ENCODE data around the gene RNPC3.

Gene RNPC3

GRCh38 chr1:103520822-103521221 lies 4.7 kb upstream of the RNPC3 start:
- TF ChIP-seq CTCF (IDR thresholded peaks at IDR 0.05; ENCODE audit: borderline replicate concordance, control extremely low read depth, extremely low read depth, insufficient read depth, missing control alignments), result no peak
- no peak for DNase-seq (ENCODE audit: low spot score)
- in situ Hi-C loops (cut with MboI; ENCODE audit: low sequenced_read_pairs, unreplicated experiment), result no loop called here

GRCh38 chr1:103523346-103523745 lies 2.2 kb upstream of the RNPC3 start:
- no peak for TF ChIP-seq CTCF (IDR thresholded peaks at IDR 0.05; ENCODE audit: borderline replicate concordance, control extremely low read depth, extremely low read depth, insufficient read depth, missing control alignments)
- in situ Hi-C loops (cut with MboI; ENCODE audit: low sequenced_read_pairs, unreplicated experiment), result no loop called here
- no peak for DNase-seq (ENCODE audit: low spot score)

GRCh38 chr1:103525114-103525606 lies 339 bp upstream of the RNPC3 start:
- no peak for DNase-seq (ENCODE audit: low spot score)
- in situ Hi-C loops (cut with MboI; ENCODE audit: low sequenced_read_pairs, unreplicated experiment), result no loop called here
- no peak for TF ChIP-seq CTCF (IDR thresholded peaks at IDR 0.05; ENCODE audit: borderline replicate concordance, control extremely low read depth, extremely low read depth, insufficient read depth, missing control alignments)

- TF ChIP-seq CTCF (IDR thresholded peaks at IDR 0.05; ENCODE audit: borderline replicate concordance, control extremely low read depth, extremely low read depth, insufficient read depth, missing control alignments), result no peak
- no peak for DNase-seq (ENCODE audit: low spot score)
- in situ Hi-C loops (cut with MboI; ENCODE audit: low sequenced_read_pairs, unreplicated experiment), result no loop called here
Observed at GRCh38 chr1:103527331-103527730, 1.8 kb downstream of the RNPC3 start.

GRCh38 chr1:103529746-103530145 lies 4.2 kb downstream of the RNPC3 start:
- in situ Hi-C loops (cut with MboI; ENCODE audit: low sequenced_read_pairs, unreplicated experiment), result no loop called here
- TF ChIP-seq CTCF (IDR thresholded peaks at IDR 0.05; ENCODE audit: borderline replicate concordance, control extremely low read depth, extremely low read depth, insufficient read depth, missing control alignments), result no peak
- DNase-seq (ENCODE audit: low spot score), result no peak

- no peak for TF ChIP-seq CTCF (IDR thresholded peaks at IDR 0.05; ENCODE audit: borderline replicate concordance, control extremely low read depth, extremely low read depth, insufficient read depth, missing control alignments)
- in situ Hi-C loops (cut with MboI; ENCODE audit: low sequenced_read_pairs, unreplicated experiment), result no loop called here
Observed at GRCh38 chr1:103538226-103538625, 12.7 kb downstream of the RNPC3 start.

GRCh38 chr1:103541431-103541830 lies 15.9 kb downstream of the RNPC3 start:
- in situ Hi-C loops (cut with MboI; ENCODE audit: low sequenced_read_pairs, unreplicated experiment), result no loop called here
- TF ChIP-seq CTCF (IDR thresholded peaks at IDR 0.05; ENCODE audit: borderline replicate concordance, control extremely low read depth, extremely low read depth, insufficient read depth, missing control alignments), result no peak
- no peak for DNase-seq (ENCODE audit: low spot score)

More at GRCh38 chr1:103538226-103538625, 12.7 kb downstream of the RNPC3 start:
- DNase-seq (ENCODE audit: low spot score), result no peak

Data from GM13976 (cell line).